ENCODE data around the gene DYNLL2.

GRCh38 chr17:58113947-58114346, 30.7 kb downstream of the DYNLL2 start:
- no peak for TF ChIP-seq CTCF (conservative IDR thresholded peaks at IDR 0.05; ENCODE audit: low read depth, low read length)
- no peak for TF ChIP-seq EZH2 (IDR thresholded peaks at IDR 0.05; ENCODE audit: borderline replicate concordance, low read depth, low read length, poor library complexity, severe bottlenecking)
